Panc1 (cell line): ENCODE results near the gene NCKAP5.

ENCODE experiments used
- CTCF ChIP-seq: fragments of 450-650 bp; IDR thresholded peaks from 2 replicates; pipeline ENCODE4 v1.5.1; 2017; ENCODE audit warnings: mild to moderate bottlenecking
- POLR2AphosphoS5 ChIP-seq: IDR thresholded peaks from 2 replicates; pipeline ENCODE4 v1.6.1; 2012; ENCODE audit warnings: mild to moderate bottlenecking, low read depth, low read length, moderate library complexity
- REST ChIP-seq, 2 experiments: IDR thresholded peaks; 2 replicates each; pipeline ENCODE4 v1.6.1; 2011 to 2012; ENCODE audit warnings: low read depth in 2 of 2, control low read depth in 1 of 2, low read length in 1 of 2, mild to moderate bottlenecking in 1 of 2, moderate library complexity in 1 of 2; ENCODE audit not compliant: insufficient read depth in 1 of 2
- SIN3A ChIP-seq: IDR thresholded peaks from 2 replicates; pipeline ENCODE4 v1.6.1; 2012; ENCODE audit warnings: low read depth, mild to moderate bottlenecking, low read length, moderate library complexity, borderline replicate concordance; ENCODE audit not compliant: insufficient read depth
- TCF7L2 ChIP-seq: IDR thresholded peaks from 2 replicates; pipeline ENCODE4 v1.6.1; 2011; ENCODE audit warnings: mild to moderate bottlenecking, low read depth, low read length, inconsistent platforms

GRCh38 chr2:133152801-133153200 lies 415.5 kb downstream of the NCKAP5 start:
- no peak for TF ChIP-seq CTCF
- TF ChIP-seq SIN3A = no peak
- TF ChIP-seq REST (IDR thresholded peaks at IDR 0.05; ENCODE audit: insufficient read depth in 1 of 2, low read depth in 2 of 2, low read length in 1 of 2) = no peak
- no peak for TF ChIP-seq POLR2AphosphoS5
- no peak for TF ChIP-seq TCF7L2
